Gastroesophageal sphincter (tissue), 4 donors: ENCODE results near the gene SYT11. TPM values are rescaled to one million over a fixed set of nuclear protein-coding genes. Genes with fewer than 3 reads are reported as not detected.
A peak's percentile ranks its signal among the peaks of the same experiment; 100 is the strongest.

Experiments used
- ATAC-seq: fragments of 150-250 bp; one replicate; pipeline ENCODE4 v1.9.1; 2016; ENCODE audit warnings: mild to moderate bottlenecking, moderate library complexity
- H3K27ac ChIP-seq, 4 donors: fragments of 200-600 bp; sonication (generic) in 3 of 4; 1 replicate in 3 of 4; 2 replicates in 1 of 4; pipeline ENCODE4 v1.5.1; 2016 to 2019
- H3K27me3 ChIP-seq: fragments of 200-600 bp; sonication (generic); one replicate; pipeline ENCODE4 v1.5.1; 2019
- H3K36me3 ChIP-seq, 2 donors: fragments of 200-600 bp; sonication (generic); one replicate each; pipeline ENCODE4 v1.5.1; 2019; ENCODE audit warnings: control low read depth in 1 of 2
- H3K4me1 ChIP-seq, 3 donors: fragments of 200-600 bp; sonication (generic); 1 replicate in 2 of 3; 2 replicates in 1 of 3; pipeline ENCODE4 v1.5.1; 2016 to 2019; ENCODE audit warnings: control low read depth in 2 of 3
- H3K4me3 ChIP-seq, 2 donors: fragments of 200-600 bp; sonication (generic); one replicate each; pipeline ENCODE4 v1.5.1; 2019; ENCODE audit warnings: mild to moderate bottlenecking in 1 of 2, moderate library complexity in 1 of 2
- H3K9me3 ChIP-seq, 3 donors: fragments of 200-600 bp; sonication (generic); one replicate each; pipeline ENCODE4 v1.5.1; 2017 to 2019; ENCODE audit warnings: control low read depth in 2 of 3
- EP300 ChIP-seq: sonication (generic); formaldehyde crosslinking; IDR thresholded peaks from one replicate; pipeline ENCODE4 v1.6.1; 2017; ENCODE audit warnings: antibody characterized with exemption, mild to moderate bottlenecking
- POLR2A ChIP-seq, 2 donors: fragments of 450-650 bp; IDR thresholded peaks; one replicate each; pipeline ENCODE4 v1.6.1; 2017; ENCODE audit warnings: antibody characterized with exemption in 2 of 2, mild to moderate bottlenecking in 2 of 2, moderate library complexity in 1 of 2
- POLR2AphosphoS5 ChIP-seq: sonication (generic); formaldehyde crosslinking; IDR thresholded peaks from one replicate; pipeline ENCODE4 v1.6.1; 2017; ENCODE audit warnings: antibody characterized with exemption
- WGBS, 2 donors: methylation state at CpG; one replicate each; pipeline ENCODE4 v1.1.5; 2018; ENCODE audit warnings: low coverage in 1 of 2; 5-methylcytosine and 5-hydroxymethylcytosine counted together
- total RNA-seq, 4 donors: library from RNA; depleted of rRNA; stranded (reverse); fragments of >200 nt; gene quantifications; one replicate each; pipeline ENCODE4 v1.1.0, GENCODE V29; 2016
- TF ChIP-seq, protein P1 (sequence below), 4 experiments: fragments of 200-600 bp in 2 of 4; fragments of 450-650 bp in 2 of 4; sonication (generic) in 1 of 4; IDR thresholded peaks; one replicate each; pipeline ENCODE4 v1.5.1; 2017 to 2019; ENCODE audit warnings: antibody characterized with exemption in 4 of 4, mild to moderate bottlenecking in 2 of 4, moderate library complexity in 2 of 4

SYT11 gene
- total RNA-seq, 4 donors from 2014 or later: 10.4 to 25.7 (median 19.7) TPM

DNA sequence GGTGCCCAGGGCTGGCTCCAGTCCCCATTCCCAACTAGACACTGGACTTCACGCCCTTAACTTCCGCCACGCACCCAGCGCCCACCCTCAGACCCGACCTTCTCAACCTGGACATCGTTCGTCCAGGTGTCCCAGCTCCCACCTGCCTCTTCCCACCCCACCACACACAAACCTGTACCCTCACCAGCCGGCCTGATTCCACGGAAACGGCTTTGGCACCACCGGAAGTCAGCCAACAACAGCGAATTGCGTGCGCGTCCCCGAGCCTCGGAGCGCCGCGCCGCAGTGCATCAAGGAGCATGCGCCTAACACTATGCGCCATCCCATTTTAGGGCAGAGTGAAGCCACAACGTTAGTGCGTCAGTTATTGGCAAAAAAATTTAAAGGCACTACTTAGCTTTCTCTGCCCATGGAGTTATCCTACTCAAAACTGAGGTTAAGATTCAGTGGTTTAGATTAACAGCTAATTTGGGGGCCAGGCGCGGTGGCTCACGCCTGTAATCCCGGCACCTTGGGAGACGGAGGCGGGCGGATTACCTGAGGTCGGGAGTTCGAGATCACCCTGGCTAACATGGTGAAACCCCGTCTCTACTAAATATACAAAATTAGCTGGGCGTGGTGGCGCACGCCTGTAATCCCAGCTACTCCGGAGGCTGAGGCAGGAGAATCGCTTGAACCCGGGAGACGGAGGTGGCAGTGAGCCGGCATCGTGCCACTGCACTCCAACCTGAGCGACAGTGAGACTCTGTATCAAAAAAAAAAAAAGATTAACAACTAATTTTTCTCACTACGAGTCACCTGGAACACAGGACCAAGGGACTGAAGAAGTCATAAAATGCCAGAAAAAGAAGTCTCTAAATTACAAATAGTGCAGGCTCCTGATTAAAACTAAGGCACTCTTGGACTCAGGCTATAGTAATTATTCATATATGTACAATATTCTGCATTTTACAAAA lies 2.1 kb upstream of the SYT11 start, which contains the start of gene GON4L:
Gene GON4L, minus strand, starts transcription at position 240 of the 956 bp plus-strand sequence. CDS start 3,434 bp downstream, outside the sequence.
- TF ChIP-seq, protein P1, sequence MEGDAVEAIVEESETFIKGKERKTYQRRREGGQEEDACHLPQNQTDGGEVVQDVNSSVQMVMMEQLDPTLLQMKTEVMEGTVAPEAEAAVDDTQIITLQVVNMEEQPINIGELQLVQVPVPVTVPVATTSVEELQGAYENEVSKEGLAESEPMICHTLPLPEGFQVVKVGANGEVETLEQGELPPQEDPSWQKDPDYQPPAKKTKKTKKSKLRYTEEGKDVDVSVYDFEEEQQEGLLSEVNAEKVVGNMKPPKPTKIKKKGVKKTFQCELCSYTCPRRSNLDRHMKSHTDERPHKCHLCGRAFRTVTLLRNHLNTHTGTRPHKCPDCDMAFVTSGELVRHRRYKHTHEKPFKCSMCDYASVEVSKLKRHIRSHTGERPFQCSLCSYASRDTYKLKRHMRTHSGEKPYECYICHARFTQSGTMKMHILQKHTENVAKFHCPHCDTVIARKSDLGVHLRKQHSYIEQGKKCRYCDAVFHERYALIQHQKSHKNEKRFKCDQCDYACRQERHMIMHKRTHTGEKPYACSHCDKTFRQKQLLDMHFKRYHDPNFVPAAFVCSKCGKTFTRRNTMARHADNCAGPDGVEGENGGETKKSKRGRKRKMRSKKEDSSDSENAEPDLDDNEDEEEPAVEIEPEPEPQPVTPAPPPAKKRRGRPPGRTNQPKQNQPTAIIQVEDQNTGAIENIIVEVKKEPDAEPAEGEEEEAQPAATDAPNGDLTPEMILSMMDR (IDR thresholded peaks at IDR 0.05): peak in 1 of 4 experiments; percentile 10
- TF ChIP-seq POLR2AphosphoS5 (peak; percentile 71), POLR2A (IDR thresholded peaks at IDR 0.05) (peak in 1 of 2 donors; percentile 30), EP300 (no peak)
- Histone ChIP-seq H3K27me3 (no peaks in the 10 kb centered on the region), H3K27ac (peak within 1 kb of the TSS; percentile 55 to 89 (median 84)), H3K9me3 (no peaks in the 10 kb centered on the region), H3K4me1 (peaks cover 0 to 59% (median 12%) of the 10 kb centered on the region in 3 donors), H3K36me3 (peaks cover 0 to 27% of the 10 kb centered on the region in 2 donors), H3K4me3 (peak within 1 kb of the TSS; percentile 68 to 79)
- ATAC-seq: peak; percentile 76
- WGBS, 2 donors: 22 to 75% methylated on average over 3 to 23 of the region's 46 CpGs

DNA sequence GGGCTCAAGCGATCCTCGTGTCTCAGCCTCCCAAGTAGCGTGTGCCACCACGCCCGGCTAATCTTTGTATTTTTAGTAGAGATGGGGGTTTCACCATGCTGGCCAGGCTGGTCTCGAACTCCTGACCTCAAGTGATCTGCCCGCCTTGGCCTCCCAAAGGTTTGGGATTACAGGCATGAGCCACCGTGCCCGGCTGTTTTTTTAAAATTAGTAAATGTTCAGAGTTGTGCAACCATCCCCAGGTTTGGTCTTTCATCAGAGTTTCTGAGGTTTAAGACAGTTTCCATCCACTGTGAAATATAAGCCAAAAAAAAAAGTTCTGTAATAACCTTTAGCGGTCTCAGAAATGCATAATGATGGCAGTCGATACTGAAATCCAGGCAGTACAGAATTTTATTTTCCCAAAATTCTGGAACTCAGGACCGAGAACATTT lies 550 bp upstream of the SYT11 start:
- Histone ChIP-seq H3K4me1 (peaks cover 0 to 59% (median 12%) of the 10 kb centered on the region in 3 donors), H3K4me3 (peak overlapping the region; percentile 55 to 56), H3K27me3 (no peaks in the 10 kb centered on the region), H3K9me3 (no peaks in the 10 kb centered on the region), H3K36me3 (peaks cover 0 to 12% of the 10 kb centered on the region in 2 donors), H3K27ac (peak overlapping the region; percentile 84 to 96 (median 90))
- WGBS, 2 donors: 7 to 27% methylated on average over 3 of the region's 12 CpGs
- peak; percentile 40 for ATAC-seq
- TF ChIP-seq POLR2A (IDR thresholded peaks at IDR 0.05): no peak
- TF ChIP-seq, protein P1 (IDR thresholded peaks at IDR 0.05): no peak
- TF ChIP-seq POLR2AphosphoS5: no peak
- no peak for TF ChIP-seq EP300

DNA sequence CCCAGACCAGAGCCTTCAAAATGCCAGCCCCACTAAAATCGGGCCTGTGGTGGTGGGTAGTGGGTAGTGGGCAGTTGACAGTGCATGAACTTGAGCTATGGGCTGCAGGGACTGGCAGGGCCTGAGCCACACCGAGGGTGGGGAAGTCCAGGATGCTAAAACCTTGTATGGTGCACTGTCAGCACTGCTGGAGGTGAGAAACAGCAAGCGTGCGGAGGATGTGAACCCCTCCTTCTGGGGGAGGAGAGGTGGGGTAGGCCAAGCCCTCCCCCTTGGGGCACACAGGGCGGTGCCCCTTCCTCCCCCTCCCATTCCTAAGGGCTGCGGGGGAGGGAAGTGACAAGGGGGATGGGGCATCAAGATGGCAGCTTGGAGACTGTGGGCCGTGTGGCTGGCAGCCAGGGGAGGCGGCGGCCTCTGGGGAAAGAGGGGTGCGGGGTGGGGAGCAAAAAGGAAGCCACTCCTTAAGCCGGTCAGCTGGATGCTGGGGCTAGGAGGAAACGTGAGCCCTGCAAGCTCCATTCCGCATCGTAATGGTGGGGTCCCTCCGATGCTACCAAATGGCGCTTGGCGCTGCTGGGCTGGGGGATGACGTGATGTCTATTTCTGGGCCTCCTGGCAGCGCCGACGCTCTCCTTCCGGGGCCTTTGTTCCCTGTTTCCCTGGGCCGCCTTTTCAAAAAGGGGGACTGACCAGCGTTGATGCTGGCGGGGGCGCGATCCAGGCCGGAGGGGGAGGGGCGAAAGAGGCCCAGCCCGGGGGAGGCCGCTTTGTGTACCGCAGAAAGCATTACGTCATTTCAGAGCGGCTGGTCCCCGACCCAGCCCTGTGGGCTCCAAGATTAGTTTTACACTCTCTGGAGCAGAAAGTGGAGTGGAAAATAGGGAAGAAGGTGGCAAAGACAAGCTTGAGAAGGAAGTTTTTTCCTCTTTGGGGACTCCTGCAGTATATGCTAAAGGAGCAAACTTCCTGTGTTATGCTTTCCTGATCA lies 809 bp downstream of the SYT11 start:
- H3K36me3 ChIP-seq: no peaks in the 10 kb centered on the region
- peaks cover 0 to 58% (median 12%) of the 10 kb centered on the region in 3 donors for H3K4me1 ChIP-seq
- 0 to 33% methylated on average over 1 to 5 of the region's 35 CpGs for WGBS, 2 donors
- H3K4me3 ChIP-seq: peak overlapping the region; percentile 10 to 55
- no peaks in the 10 kb centered on the region for H3K9me3 ChIP-seq
- H3K27ac ChIP-seq: peak overlapping the region; percentile 14 to 92 (median 86)
- TF ChIP-seq, protein P1 (IDR thresholded peaks at IDR 0.05): no peak
- TF ChIP-seq EP300 (no peak), POLR2AphosphoS5 (no peak), POLR2A (IDR thresholded peaks at IDR 0.05) (no peak)
- peak; percentile 47 for ATAC-seq
- H3K27me3 ChIP-seq: no peaks in the 10 kb centered on the region

DNA sequence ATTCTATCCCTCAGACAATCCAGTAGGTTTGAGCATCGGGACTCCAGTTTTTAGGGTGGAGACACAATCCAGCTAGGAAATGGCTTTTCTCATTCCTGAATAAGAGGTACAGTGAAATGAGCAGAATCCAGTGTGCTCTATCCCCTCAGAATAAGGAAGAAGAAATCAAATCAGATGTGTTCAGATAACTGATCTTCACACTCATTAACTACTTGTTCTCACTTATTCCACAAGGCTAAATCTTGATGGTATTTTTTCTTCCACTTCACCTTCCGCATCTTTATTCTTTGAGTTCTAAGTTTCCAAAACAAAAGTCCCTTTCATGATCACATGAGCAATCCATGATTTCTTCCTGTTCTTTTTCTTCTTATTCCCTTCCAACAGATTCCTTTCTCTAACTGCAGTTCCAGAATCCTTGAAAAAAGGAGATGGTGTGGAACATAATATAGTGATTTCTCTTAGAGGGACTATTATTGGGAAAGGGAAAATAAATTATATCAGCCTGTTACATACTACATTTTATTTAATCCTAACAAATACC lies 1.7 kb downstream of the SYT11 start:
- ATAC-seq: no peak
- Histone ChIP-seq H3K4me1 (peaks cover 0 to 50% (median 11%) of the 10 kb centered on the region in 3 donors), H3K9me3 (no peaks in the 10 kb centered on the region), H3K4me3 (peak overlapping the region in 1 of 2 donors; percentile 55), H3K27ac (peak overlapping the region; percentile 14 to 92 (median 86)), H3K27me3 (no peaks in the 10 kb centered on the region), H3K36me3 (no peaks in the 10 kb centered on the region)
- 36 to 64% methylated on average over 1 to 2 of the region's 2 CpGs for WGBS, 2 donors
- TF ChIP-seq POLR2AphosphoS5 (no peak), EP300 (no peak), POLR2A (IDR thresholded peaks at IDR 0.05) (no peak)
- TF ChIP-seq, protein P1 (IDR thresholded peaks at IDR 0.05): no peak
